Daoy (cell line): ENCODE data around the gene CARD11. TPM values are rescaled to one million over a fixed set of nuclear protein-coding genes. Genes with fewer than 3 reads are reported as not detected.
"Not testable (repeated sequence)": the region's sequence is repeated elsewhere in the genome, so short reads cannot be mapped to it uniquely, and the experiment has no call there.

Experiments used
- DNase-seq: peaks from one replicate; pipeline ENCODE4 v3.0.0-alpha.2; 2015; ENCODE audit warnings: low read depth
- total RNA-seq: library from RNA; depleted of rRNA; stranded (reverse); fragments of >200 nt; shearing (Covaris generic); gene quantifications from 2 replicates; pipeline ENCODE4 v1.2.3, GENCODE V29; 2014

Gene CARD11
- total RNA-seq, 1 experiment from 2014 or later = 4.5 TPM

GRCh38 chr7:2926120-2926895 is 117.4 kb downstream of the CARD11 start:
- DNase-seq = no peak

GRCh38 chr7:2924866-2925840 is 118.5 kb downstream of the CARD11 start:
- no peak for DNase-seq

- no peak for DNase-seq
Measured at GRCh38 chr7:2923886-2924574, 119.6 kb downstream of the CARD11 start.

- no peak for DNase-seq
Measured at GRCh38 chr7:2923291-2923781, 120.3 kb downstream of the CARD11 start.

GRCh38 chr7:2922866-2923265 is 120.8 kb downstream of the CARD11 start:
- no peak for DNase-seq

GRCh38 chr7:2922348-2922691 is 121.3 kb downstream of the CARD11 start:
- DNase-seq = no peak

- DNase-seq = peak; percentile 37
Measured at GRCh38 chr7:2921653-2922347, 121.9 kb downstream of the CARD11 start.

GRCh38 chr7:2920956-2921652 is 122.6 kb downstream of the CARD11 start:
- DNase-seq = peak; percentile 41

- not testable (repeated sequence) for DNase-seq
Measured at GRCh38 chr7:2920480-2920879, 123.2 kb downstream of the CARD11 start.

- DNase-seq = no peak
Measured at GRCh38 chr7:2920041-2920440, 123.6 kb downstream of the CARD11 start.

- DNase-seq = no peak
Measured at GRCh38 chr7:2919256-2919655, 124.4 kb downstream of the CARD11 start.

- DNase-seq = no peak
Measured at GRCh38 chr7:2918406-2918805, 125.3 kb downstream of the CARD11 start.

GRCh38 chr7:2915023-2915422 is 128.6 kb downstream of the CARD11 start:
- DNase-seq = no peak

- no peak for DNase-seq
Measured at GRCh38 chr7:2913760-2914387, 129.8 kb downstream of the CARD11 start.

GRCh38 chr7:2912684-2913439 is 130.8 kb downstream of the CARD11 start:
- no peak for DNase-seq

- DNase-seq = no peak
Measured at GRCh38 chr7:2911466-2911865, 132.2 kb downstream of the CARD11 start.

- no peak for DNase-seq
Measured at GRCh38 chr7:2909471-2910039, 134.1 kb downstream of the CARD11 start.

- DNase-seq = no peak
Measured at GRCh38 chr7:2909043-2909442, 134.6 kb downstream of the CARD11 start.

- no peak for DNase-seq
Measured at GRCh38 chr7:2908103-2908683, 135.5 kb downstream of the CARD11 start.
